Fibroblast of skin of back (primary cell): ENCODE measurements around the gene VPS37B.

Source experiments
- DNase-seq: peaks from one replicate; pipeline ENCODE4 v3.0.0-alpha.2; 2013

Gene VPS37B

GRCh38 chr12:122838841-122839240 lies 57.1 kb downstream of the VPS37B start:
- DNase-seq, result no peak

- no peak for DNase-seq
Measured at GRCh38 chr12:122837306-122838265, 58.3 kb downstream of the VPS37B start.

DNA sequence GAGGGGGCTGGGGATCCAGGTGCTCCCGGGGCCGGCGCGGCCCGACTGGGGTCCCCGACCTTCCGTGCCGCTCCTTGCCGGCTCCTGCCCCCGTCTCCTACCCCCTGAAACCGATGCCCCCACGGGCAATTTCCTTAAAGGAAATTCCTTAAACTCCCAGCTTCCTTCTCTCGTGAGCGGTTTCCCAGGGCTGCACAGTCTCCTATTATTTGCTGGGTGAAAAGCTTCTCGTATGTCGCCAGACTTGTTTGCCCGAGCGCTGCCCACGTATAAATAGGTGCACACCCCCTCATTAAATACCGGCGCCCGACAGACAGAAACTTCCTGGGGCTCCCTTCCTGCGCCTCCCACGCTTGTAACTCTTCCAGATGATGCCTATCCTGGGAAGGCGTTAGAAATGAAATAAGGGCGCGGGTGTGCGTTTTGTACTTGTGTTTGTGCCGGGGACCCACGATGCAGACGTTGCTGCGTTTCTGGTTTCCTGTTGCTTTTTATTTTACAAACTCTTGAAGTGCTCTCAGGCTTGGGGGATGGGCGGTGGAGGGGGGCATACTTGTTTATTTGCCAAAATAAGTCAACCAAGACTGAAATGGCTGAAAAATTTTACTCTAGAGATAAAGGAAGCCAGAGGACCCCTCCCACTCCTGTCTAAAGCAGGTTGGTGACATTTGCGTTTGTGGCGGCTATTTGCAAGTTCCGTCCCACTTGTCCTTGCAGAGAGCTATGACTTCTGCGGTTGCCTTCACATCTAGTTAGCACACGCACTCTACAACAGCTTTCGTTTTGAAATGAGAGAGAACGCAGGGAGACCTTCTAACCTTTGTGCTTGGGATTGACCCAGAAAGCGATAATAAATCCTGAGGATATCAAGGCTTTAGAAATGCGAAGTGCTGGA lies 59.6 kb downstream of the VPS37B start:
- DNase-seq, result no peak

DNA sequence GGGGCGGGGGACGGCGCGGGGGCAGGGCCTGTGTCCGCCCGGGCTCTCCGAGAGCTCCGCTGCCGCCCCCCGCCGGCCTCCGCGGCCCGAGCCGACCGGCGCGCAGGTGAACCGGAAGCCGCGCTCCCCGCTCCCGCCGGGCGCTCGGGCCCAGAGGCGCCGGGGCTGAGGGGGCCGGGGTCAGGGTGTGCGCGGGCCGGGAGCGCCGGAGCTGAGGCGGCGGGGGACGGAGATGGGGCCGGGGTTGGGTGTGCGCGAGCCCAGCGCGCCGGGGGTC lies 60.2 kb downstream of the VPS37B start:
- no peak for DNase-seq

DNA sequence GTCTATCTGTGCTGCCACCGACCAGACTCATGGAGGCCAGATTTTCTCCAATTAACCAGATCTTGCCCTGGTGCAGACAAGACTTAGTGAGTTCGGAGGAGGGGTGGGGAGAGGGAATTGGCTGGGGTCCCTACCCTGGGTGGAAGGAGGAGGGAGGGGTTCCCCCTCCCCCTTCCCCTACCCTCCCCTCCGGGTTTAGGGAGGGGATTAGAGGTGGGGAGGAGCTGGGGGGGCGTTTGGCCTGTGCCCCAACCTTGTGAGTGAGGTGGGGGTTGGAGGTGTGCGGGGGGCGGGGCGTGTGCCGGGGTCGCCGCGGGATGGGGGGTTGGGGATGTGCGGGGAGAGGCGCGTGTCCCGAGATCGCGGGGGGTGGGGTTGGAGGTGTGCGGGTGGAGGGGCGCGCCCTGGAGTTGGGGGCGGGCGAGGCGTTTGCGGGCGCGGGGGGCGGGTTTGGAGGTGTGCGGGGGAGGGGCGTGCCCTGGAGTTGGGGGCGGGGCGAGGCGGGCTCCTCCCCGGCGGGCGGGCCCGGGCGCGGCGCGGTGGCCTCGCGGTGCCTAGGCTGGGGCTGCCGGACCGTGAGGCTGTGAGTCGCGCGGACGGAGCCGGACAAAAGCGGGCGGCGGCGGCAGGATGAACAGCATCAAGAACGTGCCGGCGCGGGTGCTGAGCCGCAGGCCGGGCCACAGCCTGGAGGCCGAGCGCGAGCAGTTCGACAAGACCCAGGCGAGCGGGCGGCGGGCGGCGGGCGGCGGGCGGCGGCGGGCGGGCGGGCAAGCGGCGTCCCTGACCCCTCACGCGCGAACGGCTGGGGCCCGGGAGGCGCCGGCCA lies 60.8 kb downstream of the VPS37B start, which contains the start of gene HIP1R:
Gene HIP1R, plus strand, starts transcription at position 537 of the 829 bp plus-strand sequence. Its CDS starts 94 bp downstream, at position 631.
- DNase-seq, result peak; percentile 24

GRCh38 chr12:122834104-122834920 lies 61.6 kb downstream of the VPS37B start:
- peak; percentile 49 for DNase-seq

DNA sequence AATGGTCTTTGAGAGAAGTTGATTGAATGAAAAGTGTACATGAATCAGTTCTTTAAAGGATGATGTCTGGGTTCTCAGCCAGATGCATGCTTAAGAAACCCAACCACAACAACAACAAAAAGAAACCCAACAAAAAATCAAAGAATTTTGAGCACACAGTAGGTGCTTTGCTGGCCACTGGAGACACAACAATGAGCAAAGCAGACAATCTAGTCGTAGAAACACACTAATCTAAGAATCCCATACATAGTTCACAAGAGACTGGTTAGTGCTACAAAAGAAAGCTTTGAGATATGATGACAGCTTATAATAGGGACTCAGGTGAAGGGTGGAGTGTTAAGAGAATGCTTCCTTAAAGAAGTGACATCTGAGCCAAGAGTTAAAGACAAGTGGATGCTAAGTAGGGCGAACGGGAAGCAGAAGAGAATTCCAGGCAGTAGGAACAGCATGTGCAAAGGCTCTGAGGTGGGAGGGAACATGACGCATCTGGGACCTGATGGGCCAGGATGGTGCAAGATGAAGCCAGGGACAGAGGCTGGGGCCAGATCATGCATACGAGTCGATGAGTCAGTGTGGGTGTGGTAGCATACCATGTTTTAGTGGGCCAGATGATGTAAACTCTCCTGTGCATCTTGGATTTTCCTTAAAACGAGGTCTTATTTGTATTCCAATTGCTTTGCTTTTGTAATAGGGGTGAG lies 65.3 kb downstream of the VPS37B start:
- peak; percentile 78 for DNase-seq

- no peak for DNase-seq
Measured at GRCh38 chr12:122827258-122827657, 68.7 kb downstream of the VPS37B start.

DNA sequence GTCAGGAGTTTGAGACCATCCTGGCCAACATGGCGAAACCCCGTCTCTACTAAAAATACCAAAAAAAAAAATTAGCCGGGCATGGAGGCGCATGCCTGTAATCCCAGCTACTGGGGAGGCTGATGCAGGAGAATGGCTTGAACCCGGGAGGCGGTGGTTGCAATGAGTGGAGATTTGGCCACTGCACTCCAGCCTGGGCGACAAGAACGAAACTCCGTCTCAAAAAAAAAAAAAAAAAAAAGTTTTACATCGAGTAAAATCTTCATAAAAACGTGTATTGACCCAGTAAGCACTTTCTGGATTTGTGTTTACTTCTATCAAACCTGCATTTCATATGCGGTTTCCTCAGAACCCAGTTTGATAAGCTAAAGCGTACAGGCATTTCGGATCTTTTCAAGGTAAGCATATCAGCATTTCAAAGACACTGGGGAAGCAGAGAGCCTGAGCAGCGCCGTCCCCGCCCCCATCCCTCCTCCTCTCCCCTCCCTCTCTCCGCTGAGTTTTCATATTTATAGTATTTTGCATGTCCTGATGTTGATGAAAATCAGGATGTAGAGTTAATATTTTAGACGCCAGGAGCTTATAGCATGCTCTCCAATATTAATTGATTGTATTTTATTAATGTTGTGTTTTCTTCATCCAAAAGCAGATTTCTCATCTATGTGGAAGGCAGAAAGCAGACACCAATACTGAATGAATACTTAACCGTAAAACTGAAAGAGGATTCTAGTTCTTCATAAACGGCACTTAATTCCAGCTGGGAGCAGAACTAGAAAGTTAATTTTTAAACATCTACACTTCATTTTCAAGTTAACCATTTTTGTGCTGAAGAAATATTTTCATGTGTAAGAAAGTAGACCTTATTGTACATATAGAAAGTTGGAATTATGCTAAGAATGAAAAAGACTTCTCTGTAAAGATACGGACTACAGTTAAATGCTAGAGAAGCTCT lies 69.9 kb downstream of the VPS37B start:
- no peak for DNase-seq

- DNase-seq, result no peak
Measured at GRCh38 chr12:122823429-122823828, 72.5 kb downstream of the VPS37B start.

GRCh38 chr12:122820838-122821271 lies 75.1 kb downstream of the VPS37B start:
- DNase-seq, result no peak

GRCh38 chr12:122820138-122820537 lies 75.8 kb downstream of the VPS37B start:
- no peak for DNase-seq

DNA sequence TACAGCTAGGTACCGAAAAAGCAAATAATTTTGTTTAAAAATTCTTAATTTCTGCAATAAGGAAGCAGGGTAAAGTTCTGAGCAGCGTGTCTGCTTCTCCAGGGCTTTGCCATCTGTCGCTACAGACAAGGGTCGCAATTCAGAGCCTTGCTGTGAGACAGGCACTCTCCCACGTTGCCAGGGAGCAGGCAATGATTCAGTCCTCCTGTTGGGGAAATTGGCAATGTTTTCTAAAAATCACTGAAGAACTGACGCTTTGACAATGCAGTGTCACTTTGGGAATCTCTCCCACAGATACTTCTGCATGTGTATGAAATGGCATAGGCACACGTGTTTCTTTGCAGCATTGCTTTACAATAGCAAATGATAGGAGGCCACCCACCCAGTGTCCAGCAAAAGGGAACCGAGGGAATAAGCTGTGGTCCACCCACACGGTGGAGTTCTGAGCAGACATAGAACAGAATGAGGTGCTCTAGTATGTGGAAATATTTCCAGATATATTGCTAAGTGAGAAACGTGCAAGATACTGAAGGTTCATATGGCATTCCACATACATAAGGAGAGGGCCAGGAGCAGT lies 76.6 kb downstream of the VPS37B start:
- DNase-seq, result no peak
